ENCODE measurements around the gene SIRT3. TPM values are rescaled to one million over a fixed set of nuclear protein-coding genes. Genes with fewer than 3 reads are reported as not detected.
A peak's percentile ranks its signal among the peaks of the same experiment; 100 is the strongest.

Gene SIRT3
- total and polyA plus RNA-seq, 2 of the 13 experiments (the other 11 are each of a cell fraction or from before 2014, with no cell fraction given): 15.1 to 18.2 TPM

DNA sequence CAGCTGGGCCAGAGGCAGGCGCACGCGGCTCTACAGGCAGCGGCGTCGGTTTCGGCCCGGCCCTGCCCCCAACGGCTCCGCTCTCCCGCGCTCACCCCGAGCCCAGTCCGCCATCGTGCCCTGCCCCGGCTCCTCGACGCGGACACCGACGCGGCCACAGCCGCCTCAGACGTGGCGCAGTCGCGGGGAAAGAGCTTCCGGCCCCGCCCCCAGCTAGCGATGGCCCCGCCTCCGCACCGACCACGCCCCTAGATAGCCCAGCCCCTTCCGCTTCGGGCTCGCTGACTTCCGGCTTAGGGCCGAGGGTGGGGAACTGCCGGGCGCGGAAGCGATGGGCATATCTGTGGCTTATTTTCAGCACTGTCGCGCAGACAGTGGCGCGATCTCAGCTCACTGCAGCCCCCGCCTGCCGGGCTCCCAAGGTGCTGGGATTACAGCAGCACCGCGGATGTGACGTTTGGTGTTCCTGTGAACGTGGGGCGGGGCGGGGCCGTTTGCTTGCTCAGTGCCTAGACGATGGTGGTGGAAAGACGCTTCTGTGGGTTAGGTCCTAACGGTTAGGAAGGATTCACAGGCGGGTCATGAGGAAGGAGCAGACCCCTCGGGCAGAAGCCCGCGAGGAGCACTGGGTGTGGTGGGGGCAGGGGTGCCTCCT is 28.8 kb downstream of the SIRT3 start, which contains the start of the genes BET1L and RIC8A (continued):
- TF ChIP-seq, protein P1, sequence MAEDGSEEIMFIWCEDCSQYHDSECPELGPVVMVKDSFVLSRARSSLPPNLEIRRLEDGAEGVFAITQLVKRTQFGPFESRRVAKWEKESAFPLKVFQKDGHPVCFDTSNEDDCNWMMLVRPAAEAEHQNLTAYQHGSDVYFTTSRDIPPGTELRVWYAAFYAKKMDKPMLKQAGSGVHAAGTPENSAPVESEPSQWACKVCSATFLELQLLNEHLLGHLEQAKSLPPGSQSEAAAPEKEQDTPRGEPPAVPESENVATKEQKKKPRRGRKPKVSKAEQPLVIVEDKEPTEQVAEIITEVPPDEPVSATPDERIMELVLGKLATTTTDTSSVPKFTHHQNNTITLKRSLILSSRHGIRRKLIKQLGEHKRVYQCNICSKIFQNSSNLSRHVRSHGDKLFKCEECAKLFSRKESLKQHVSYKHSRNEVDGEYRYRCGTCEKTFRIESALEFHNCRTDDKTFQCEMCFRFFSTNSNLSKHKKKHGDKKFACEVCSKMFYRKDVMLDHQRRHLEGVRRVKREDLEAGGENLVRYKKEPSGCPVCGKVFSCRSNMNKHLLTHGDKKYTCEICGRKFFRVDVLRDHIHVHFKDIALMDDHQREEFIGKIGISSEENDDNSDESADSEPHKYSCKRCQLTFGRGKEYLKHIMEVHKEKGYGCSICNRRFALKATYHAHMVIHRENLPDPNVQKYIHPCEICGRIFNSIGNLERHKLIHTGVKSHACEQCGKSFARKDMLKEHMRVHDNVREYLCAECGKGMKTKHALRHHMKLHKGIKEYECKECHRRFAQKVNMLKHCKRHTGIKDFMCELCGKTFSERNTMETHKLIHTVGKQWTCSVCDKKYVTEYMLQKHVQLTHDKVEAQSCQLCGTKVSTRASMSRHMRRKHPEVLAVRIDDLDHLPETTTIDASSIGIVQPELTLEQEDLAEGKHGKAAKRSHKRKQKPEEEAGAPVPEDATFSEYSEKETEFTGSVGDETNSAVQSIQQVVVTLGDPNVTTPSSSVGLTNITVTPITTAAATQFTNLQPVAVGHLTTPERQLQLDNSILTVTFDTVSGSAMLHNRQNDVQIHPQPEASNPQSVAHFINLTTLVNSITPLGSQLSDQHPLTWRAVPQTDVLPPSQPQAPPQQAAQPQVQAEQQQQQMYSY (CRISPR knock-in tag; IDR thresholded peaks at IDR 0.05): no peak
- TF ChIP-seq MEIS1 (CRISPR knock-in tag; IDR thresholded peaks at IDR 0.05; ENCODE audit: borderline replicate concordance) (peak; percentile 78; the same call in 1 of the 2 replicates), ZNF7 (CRISPR knock-in tag; IDR thresholded peaks at IDR 0.05) (no peak), ZNF720 (CRISPR knock-in tag; IDR thresholded peaks at IDR 0.05) (no peak), MTA3 (CRISPR knock-in tag; IDR thresholded peaks at IDR 0.05) (no peak), BCL6 (CRISPR knock-in tag; IDR thresholded peaks at IDR 0.05) (0 out of 2 replicates have a peak, but pooled peaks have one; percentile 12), POGZ (CRISPR knock-in tag; IDR thresholded peaks at IDR 0.05) (peak; percentile 59; the same call in 1 of the 2 replicates), ZNF550 (CRISPR knock-in tag; IDR thresholded peaks at IDR 0.05; ENCODE audit: borderline replicate concordance) (no peak), CREM (IDR thresholded peaks at IDR 0.05) (peak; percentile 85), CREM (CRISPR knock-in tag; IDR thresholded peaks at IDR 0.05) (no peak), ZNF878 (CRISPR knock-in tag; IDR thresholded peaks at IDR 0.05) (no peak), ZNF441 (CRISPR knock-in tag; IDR thresholded peaks at IDR 0.05; ENCODE audit: borderline replicate concordance) (no peak)
- TF ChIP-seq, protein P2, sequence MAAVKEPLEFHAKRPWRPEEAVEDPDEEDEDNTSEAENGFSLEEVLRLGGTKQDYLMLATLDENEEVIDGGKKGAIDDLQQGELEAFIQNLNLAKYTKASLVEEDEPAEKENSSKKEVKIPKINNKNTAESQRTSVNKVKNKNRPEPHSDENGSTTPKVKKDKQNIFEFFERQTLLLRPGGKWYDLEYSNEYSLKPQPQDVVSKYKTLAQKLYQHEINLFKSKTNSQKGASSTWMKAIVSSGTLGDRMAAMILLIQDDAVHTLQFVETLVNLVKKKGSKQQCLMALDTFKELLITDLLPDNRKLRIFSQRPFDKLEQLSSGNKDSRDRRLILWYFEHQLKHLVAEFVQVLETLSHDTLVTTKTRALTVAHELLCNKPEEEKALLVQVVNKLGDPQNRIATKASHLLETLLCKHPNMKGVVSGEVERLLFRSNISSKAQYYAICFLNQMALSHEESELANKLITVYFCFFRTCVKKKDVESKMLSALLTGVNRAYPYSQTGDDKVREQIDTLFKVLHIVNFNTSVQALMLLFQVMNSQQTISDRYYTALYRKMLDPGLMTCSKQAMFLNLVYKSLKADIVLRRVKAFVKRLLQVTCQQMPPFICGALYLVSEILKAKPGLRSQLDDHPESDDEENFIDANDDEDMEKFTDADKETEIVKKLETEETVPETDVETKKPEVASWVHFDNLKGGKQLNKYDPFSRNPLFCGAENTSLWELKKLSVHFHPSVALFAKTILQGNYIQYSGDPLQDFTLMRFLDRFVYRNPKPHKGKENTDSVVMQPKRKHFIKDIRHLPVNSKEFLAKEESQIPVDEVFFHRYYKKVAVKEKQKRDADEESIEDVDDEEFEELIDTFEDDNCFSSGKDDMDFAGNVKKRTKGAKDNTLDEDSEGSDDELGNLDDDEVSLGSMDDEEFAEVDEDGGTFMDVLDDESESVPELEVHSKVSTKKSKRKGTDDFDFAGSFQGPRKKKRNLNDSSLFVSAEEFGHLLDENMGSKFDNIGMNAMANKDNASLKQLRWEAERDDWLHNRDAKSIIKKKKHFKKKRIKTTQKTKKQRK (IDR thresholded peaks at IDR 0.05; ENCODE audit: low read length): no peak
- TF ChIP-seq, protein P3, sequence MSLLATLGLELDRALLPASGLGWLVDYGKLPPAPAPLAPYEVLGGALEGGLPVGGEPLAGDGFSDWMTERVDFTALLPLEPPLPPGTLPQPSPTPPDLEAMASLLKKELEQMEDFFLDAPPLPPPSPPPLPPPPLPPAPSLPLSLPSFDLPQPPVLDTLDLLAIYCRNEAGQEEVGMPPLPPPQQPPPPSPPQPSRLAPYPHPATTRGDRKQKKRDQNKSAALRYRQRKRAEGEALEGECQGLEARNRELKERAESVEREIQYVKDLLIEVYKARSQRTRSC (CRISPR knock-in tag; IDR thresholded peaks at IDR 0.05; ENCODE audit: low read depth): no peak
- TF ChIP-seq, protein P4, sequence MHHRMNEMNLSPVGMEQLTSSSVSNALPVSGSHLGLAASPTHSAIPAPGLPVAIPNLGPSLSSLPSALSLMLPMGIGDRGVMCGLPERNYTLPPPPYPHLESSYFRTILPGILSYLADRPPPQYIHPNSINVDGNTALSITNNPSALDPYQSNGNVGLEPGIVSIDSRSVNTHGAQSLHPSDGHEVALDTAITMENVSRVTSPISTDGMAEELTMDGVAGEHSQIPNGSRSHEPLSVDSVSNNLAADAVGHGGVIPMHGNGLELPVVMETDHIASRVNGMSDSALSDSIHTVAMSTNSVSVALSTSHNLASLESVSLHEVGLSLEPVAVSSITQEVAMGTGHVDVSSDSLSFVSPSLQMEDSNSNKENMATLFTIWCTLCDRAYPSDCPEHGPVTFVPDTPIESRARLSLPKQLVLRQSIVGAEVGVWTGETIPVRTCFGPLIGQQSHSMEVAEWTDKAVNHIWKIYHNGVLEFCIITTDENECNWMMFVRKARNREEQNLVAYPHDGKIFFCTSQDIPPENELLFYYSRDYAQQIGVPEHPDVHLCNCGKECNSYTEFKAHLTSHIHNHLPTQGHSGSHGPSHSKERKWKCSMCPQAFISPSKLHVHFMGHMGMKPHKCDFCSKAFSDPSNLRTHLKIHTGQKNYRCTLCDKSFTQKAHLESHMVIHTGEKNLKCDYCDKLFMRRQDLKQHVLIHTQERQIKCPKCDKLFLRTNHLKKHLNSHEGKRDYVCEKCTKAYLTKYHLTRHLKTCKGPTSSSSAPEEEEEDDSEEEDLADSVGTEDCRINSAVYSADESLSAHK (CRISPR knock-in tag; IDR thresholded peaks at IDR 0.05; ENCODE audit: borderline replicate concordance): no peak
